HG02884 (cell line): ENCODE results near the gene PCBP2.
"Not testable (repeated sequence)": the region's sequence is repeated elsewhere in the genome, so short reads cannot be mapped to it uniquely, and the experiment has no call there.

Experiments used
- ATAC-seq: cut with Tn5 transposase; IDR thresholded peaks from one replicate; pipeline ENCODE4 v1.9.1; 2021; ENCODE audit warnings: mild to moderate bottlenecking, moderate library complexity; ENCODE audit not compliant: unreplicated experiment

The PCBP2 gene

DNA sequence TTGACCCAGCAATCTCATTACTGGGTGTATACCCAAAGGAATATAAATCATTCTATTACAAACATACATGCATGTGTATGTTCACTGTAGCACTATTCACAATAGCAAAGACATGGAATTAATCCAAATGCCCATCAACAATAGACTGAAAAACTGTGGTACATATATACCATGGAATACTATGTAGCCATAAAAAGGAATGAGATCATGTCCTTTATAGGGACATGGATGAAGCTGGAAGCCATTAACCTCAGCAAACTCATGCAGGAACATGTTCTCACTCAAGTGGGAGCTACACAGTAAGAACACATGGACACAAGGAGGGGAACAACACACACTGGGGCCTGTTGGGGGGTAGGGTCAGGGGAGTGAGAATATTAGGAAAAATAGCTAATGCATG lies 12.3 kb upstream of the PCBP2 start:
- ATAC-seq = not testable (repeated sequence)

DNA sequence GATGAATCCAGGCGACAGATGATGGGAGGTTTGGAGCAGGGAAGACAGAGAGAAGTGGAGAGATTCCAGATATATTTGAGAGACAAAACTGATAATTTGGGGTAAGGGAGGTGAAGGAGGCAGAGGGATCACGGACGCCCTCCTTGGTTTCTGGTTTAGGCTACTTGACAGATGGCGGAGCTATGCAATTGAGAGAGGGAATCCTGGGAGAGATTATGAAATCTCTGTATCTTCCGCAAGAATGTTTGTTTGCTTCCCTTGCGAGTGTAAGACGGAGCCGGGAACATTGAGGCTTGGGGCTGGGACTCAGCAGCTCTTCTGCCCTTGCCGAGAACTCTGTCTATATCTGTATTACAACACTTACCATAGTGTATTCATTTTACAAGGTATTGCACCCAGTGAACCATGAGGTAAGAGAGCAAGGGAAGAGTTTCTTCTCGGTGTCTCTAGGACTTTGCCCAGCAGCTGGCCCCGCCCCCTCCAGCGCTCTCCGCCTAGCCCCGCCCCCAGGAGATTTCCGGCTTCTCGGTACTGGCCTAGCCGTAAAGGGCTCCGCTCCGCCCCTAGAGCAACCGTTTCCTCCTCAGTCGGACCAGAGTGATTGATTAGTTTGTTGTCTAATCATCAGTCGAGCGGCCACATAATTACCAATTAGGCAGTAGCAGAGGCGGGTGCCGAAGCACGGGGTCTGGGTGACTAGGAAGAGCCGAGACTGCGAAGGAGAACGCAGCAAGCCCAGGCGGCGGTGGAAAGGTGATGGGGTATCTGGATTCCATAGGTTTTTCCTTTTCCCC lies 10.7 kb upstream of the PCBP2 start, which contains the start of gene PRR13:
TSS of gene PRR13 (plus strand) at position 695 of the 794 bp plus-strand sequence. CDS start 981 bp downstream, outside the sequence.
- ATAC-seq = peak; percentile 94

GRCh38 chr12:53443955-53444354 lies 7.9 kb upstream of the PCBP2 start:
- no peak for ATAC-seq

DNA sequence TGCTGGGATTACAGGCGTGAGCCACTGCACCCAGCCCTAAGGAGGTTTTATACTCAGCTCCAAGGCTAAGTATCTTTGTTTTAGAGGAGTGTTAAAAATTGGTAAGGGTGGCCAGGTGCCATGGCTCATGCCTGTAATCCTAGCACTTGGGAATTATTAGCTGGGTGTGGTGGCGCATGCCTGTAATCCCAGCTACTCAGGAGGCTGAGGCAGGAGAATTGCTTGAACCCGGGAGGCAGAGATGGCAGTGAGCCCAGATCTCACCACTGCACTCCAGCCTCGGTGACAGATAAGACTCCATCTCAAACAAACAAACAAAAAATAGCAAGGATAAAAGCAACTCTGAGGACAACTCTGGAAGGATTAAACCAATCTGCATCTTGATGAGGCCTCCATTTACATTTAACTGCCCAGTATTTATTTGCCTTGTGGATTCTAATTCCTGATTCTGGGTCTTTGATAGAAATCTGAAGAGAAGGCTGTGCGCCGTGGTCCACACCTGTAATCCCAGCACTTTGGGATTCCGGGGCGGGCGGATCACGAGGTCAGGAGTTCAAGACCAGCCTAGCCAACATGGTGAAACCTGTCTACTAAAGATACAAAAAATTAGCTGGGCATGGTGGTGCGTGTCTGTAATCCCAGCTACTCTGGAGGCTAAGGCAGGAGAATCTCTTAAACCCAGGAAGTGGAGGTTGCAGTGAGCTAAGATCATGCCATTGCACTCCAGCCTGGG lies 7.1 kb upstream of the PCBP2 start:
- ATAC-seq = not testable (repeated sequence)

DNA sequence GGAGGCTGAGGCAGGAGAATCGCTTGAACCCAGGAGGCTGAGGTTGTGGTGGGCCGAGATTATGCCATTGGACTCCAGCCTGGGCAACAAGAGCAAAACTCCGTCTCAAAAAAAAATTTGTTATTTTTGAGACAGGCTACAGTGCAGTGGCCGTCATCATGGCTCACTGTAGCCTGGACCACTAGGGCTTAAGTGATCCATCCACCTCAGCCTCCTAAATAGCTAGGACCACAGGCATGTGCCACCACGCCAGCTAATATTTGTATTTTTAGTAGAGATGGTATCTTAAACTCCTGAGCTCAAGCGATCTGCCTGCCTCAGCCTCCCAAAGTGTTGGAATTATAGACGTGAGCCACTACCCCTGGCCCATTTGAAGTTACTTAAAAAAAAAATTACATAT lies 966 bp upstream of the PCBP2 start:
- ATAC-seq = no peak

- ATAC-seq = no peak
Measured at GRCh38 chr12:53452159-53453077, 516 bp downstream of the PCBP2 start.

DNA sequence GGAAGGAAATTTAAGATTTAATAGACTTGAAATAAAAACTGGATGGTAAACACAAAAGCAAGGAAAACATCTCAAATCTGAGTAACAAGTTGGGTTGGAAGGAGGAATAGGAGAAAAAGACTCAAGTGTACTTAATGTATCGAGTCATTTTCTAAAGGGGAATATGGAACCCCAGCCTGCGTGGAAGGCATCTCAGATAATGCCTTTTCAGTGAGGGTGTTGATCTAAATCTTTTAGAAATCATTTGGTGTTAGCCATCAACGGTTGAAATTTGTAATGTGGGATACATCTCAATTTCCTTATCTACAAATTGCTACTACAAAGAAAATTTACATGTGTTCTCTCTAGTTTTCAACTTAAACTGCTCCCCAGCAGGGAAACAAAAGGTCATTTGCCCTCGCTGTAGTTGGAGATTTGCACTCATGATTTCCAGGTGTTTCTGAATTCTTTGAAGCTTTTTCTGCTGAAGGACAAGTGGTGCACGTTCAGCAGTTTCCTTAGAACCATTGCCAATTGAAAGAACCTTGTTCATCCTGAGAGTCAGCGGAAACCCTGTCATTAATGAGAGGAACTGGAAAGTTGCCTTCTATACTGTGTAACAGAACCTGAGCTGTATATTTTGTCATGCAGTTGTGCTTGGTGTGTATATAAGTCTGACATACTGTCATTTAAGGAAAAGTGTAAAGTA lies 2.2 kb downstream of the PCBP2 start:
- no peak for ATAC-seq

GRCh38 chr12:53454707-53455106 lies 2.8 kb downstream of the PCBP2 start:
- no peak for ATAC-seq

DNA sequence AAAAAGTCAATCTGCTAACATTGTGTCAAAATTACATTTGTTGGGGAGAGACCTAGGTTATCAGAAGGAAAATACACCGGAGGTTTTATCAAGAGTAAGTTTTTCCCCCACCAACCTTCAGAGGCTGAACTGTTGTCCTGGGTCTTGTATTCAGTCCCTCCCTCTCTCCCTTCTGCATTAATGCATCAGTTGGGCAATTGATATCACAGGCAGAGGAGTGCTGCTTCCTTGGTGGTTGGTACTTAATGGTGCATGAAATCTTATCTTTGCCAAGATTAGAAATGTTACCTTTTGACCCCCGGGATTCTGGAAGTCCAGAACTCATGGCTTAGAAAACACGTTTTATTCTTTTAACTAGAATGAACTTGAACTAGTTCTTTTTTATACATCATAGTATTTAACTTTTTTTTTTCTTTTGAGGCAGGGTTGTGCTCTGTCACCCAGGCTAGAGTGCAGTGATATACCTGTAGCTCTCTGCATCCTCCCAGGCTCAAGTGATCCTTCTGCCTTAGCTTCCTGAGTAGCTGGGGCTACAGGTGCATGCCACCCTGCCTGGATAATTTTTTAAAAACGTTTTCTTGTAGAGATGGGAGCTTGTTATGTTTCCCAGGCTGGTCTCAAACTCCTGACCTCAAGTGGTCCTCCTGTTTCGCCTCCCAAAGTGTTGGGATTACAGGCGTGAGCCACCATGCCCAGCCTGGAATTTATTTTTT lies 4.9 kb downstream of the PCBP2 start:
- no peak for ATAC-seq

GRCh38 chr12:53459097-53459496 lies 7.2 kb downstream of the PCBP2 start:
- ATAC-seq = no peak

- ATAC-seq = no peak
Measured at GRCh38 chr12:53461059-53461458, 9.2 kb downstream of the PCBP2 start.

DNA sequence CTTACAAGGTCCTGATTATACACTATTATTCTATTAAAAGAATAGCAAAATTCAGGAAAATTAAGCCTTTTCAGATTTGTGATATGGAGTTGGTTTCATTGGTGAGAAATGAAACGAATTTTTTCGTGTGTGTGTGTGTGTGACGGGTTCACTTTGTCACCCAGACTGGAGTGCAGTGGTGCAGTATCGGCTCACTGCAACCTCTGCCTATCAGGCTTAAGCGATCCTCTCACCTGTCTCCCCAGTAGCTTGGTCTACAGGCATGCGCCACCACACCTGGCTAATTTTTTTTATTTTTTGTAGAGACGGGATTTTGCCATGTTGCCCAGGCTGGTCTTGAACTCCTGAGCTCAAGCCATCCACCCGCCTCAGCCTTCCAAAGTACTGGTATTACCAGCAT lies 9.7 kb downstream of the PCBP2 start:
- ATAC-seq = no peak

GRCh38 chr12:53462935-53463334 lies 11.0 kb downstream of the PCBP2 start:
- ATAC-seq = no peak

DNA sequence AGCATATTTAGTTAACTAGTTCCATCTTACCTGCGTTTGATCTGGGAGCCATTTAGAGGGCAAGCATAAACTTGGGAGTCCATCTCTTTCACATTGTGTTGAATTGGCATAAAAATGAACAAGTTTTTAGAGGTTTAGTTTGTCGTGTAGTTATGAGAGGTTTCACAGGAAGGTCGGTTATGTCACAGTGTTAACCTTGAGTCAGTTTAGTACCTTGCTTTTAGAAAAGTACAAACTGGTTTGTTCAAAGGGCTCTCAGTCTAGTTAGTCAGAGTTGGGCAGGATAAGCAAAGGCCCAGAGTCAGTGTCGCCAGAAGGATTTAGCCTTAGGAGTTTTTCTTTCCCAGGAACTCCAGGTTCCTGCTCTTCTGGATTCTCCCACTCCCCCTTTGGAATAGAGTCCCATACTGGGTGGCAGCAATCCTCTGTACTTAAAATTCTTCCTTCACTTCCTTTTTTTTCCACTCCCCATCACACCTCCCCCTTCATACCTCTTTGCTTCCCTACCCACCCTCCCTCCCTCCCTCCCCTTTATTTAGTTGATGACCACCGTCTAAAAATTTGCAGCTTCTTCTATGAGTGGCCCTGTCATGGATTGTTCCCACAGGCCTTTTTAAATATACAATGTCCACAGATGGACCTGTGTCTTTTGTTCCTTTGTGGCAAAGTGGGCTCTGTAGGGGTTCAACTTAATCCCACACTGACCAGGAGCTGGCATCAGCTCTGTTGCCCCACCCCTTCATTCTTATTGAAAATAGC lies 12.1 kb downstream of the PCBP2 start:
- ATAC-seq = no peak

- ATAC-seq = no peak
Measured at GRCh38 chr12:53464685-53465418, 12.9 kb downstream of the PCBP2 start.

- no peak for ATAC-seq
Measured at GRCh38 chr12:53465679-53466078, 13.8 kb downstream of the PCBP2 start.

DNA sequence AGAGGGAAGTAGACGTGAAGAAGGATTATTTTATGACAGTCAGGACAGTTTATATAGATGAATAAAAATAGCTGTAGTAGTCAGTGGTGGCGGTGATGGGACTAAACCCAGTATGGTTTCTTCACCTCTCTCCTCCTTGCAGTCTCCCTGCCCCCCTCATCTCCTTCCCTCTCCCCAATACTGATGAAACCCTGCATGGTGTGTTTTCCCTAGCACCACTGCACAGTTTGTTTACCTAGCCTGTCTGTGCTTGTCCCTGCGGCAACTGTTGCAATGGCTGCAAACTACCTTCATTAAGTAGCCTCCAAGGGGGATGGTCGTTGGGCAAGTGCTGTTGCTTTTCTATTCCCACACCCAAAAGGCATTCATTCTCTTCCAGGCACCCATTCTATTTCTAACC lies 14.7 kb downstream of the PCBP2 start:
- ATAC-seq = no peak

- ATAC-seq = no peak
Measured at GRCh38 chr12:53467082-53467481, 15.2 kb downstream of the PCBP2 start.

GRCh38 chr12:53467880-53468279 lies 16.0 kb downstream of the PCBP2 start:
- no peak for ATAC-seq
